ENCODE data around the gene CRACR2A.

The CRACR2A gene

DNA sequence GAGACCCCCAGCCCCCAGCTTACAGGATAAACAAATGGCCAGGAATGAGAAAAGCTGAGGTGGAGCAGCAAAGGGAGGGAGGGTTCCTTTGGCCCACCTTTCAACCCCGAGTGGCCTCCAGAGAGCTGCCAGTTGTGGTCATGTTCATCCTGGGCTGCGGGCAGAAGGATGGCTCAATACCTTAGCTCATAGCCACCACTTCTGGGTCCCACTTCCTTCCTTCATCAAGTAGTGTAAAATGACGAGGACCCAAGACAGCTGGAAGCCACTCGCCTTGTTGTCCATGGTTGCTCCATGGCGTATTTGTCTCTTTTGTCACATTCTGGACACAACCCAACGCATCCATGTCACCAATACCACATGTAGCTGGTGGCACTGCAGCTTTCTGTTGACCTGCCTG lies 24.2 kb downstream of the CRACR2A start:
- Histone ChIP-seq H3K27ac (replicated peaks) (peak overlapping the region; percentile 88), H3K4me3 (replicated peaks; ENCODE audit: insufficient read depth, low read length) (no peak overlapping the region), H3K27me3 (ENCODE audit: insufficient read depth, poor library complexity, severe bottlenecking) (no peaks in the 10 kb centered on the region)
- TF ChIP-seq POLR2AphosphoS5 (IDR thresholded peaks at IDR 0.05; ENCODE audit: low read depth): peak; percentile 96
- TF ChIP-seq, protein P1, sequence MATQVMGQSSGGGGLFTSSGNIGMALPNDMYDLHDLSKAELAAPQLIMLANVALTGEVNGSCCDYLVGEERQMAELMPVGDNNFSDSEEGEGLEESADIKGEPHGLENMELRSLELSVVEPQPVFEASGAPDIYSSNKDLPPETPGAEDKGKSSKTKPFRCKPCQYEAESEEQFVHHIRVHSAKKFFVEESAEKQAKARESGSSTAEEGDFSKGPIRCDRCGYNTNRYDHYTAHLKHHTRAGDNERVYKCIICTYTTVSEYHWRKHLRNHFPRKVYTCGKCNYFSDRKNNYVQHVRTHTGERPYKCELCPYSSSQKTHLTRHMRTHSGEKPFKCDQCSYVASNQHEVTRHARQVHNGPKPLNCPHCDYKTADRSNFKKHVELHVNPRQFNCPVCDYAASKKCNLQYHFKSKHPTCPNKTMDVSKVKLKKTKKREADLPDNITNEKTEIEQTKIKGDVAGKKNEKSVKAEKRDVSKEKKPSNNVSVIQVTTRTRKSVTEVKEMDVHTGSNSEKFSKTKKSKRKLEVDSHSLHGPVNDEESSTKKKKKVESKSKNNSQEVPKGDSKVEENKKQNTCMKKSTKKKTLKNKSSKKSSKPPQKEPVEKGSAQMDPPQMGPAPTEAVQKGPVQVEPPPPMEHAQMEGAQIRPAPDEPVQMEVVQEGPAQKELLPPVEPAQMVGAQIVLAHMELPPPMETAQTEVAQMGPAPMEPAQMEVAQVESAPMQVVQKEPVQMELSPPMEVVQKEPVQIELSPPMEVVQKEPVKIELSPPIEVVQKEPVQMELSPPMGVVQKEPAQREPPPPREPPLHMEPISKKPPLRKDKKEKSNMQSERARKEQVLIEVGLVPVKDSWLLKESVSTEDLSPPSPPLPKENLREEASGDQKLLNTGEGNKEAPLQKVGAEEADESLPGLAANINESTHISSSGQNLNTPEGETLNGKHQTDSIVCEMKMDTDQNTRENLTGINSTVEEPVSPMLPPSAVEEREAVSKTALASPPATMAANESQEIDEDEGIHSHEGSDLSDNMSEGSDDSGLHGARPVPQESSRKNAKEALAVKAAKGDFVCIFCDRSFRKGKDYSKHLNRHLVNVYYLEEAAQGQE (IDR thresholded peaks at IDR 0.05; ENCODE audit: insufficient replicate concordance, low read depth): no peak
- TF ChIP-seq GABPA (IDR thresholded peaks at IDR 0.05; ENCODE audit: low read depth): no peak
- TF ChIP-seq, protein P2, sequence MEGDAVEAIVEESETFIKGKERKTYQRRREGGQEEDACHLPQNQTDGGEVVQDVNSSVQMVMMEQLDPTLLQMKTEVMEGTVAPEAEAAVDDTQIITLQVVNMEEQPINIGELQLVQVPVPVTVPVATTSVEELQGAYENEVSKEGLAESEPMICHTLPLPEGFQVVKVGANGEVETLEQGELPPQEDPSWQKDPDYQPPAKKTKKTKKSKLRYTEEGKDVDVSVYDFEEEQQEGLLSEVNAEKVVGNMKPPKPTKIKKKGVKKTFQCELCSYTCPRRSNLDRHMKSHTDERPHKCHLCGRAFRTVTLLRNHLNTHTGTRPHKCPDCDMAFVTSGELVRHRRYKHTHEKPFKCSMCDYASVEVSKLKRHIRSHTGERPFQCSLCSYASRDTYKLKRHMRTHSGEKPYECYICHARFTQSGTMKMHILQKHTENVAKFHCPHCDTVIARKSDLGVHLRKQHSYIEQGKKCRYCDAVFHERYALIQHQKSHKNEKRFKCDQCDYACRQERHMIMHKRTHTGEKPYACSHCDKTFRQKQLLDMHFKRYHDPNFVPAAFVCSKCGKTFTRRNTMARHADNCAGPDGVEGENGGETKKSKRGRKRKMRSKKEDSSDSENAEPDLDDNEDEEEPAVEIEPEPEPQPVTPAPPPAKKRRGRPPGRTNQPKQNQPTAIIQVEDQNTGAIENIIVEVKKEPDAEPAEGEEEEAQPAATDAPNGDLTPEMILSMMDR (IDR thresholded peaks at IDR 0.05; ENCODE audit: insufficient read depth, low read length): no peak
- peak; percentile 86 for TF ChIP-seq SPI1 (IDR thresholded peaks at IDR 0.05; ENCODE audit: borderline replicate concordance, low read depth)
- peak; percentile 94 to 96 for DNase-seq (ENCODE audit: low read depth in 1 of 2, low spot score in 1 of 2)

DNA sequence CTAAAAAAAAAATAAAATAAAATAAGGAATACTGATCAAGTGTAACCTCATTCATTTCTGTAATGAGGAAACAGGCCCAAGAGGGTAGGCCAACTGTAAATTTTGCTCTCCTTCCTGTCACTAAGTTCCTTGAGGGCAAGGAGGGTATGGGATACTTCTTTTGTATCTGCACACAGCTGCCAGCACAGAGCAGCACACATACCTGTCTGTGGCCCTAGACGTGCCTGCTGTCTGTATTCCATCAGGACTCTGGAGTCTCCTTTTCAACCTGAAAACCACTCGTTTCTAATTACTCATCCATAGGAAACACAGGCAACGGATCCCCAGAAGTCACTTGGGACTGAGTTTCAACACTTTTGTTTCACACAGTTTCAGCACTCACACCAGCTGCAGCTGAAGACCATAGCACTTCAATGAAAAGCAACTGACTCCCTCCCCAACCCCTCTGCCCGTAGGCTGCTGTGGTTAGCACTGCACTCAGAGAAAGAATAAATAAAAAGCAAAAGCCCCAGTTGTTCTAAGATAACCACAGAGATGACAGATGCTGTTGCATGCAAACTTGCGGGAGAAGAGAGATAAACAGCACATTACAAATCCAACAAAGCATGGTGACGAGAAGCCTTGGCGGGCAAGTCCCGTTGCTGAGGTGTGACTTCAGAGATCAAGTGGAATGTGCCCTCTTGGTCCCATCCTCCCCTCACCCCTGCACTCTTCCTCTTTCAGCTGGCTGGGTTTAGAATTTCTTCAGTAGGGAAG lies 24.9 kb downstream of the CRACR2A start:
- no peak overlapping the region for H3K4me3 ChIP-seq (replicated peaks; ENCODE audit: insufficient read depth, low read length)
- no peaks in the 10 kb centered on the region for H3K27me3 ChIP-seq (ENCODE audit: insufficient read depth, poor library complexity, severe bottlenecking)
- H3K27ac ChIP-seq (replicated peaks): peak overlapping the region; percentile 88
- peak; percentile 78 to 88 for DNase-seq (ENCODE audit: low read depth in 1 of 2, low spot score in 1 of 2)
- no peak for TF ChIP-seq SPI1 (IDR thresholded peaks at IDR 0.05; ENCODE audit: borderline replicate concordance, low read depth)
- TF ChIP-seq, protein P2 (IDR thresholded peaks at IDR 0.05; ENCODE audit: insufficient read depth, low read length): no peak
- TF ChIP-seq POLR2AphosphoS5 (IDR thresholded peaks at IDR 0.05; ENCODE audit: low read depth): no peak; the same call in 1 of the 2 replicates
- TF ChIP-seq, protein P1 (IDR thresholded peaks at IDR 0.05; ENCODE audit: insufficient replicate concordance, low read depth): no peak
- TF ChIP-seq GABPA (IDR thresholded peaks at IDR 0.05; ENCODE audit: low read depth): no peak

DNA sequence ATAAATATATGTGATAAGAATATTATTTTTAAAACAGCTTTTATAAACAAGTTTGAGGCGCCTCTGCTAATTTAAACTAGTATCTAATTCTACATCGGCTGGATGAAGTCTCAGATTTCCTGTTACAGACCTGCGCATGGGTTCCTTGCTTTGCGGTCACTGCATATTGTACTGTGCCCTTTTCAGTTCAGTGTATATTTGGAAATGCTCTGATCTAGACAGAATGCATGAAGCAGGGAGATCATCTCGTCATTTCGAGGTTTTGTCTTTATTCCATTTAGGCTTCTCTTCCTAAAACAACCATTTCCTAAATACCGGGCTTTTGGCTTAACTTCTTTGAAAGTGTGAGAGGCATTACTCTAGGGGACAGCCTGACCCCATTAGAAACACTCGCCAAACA lies 25.6 kb downstream of the CRACR2A start:
- peak in 1 of 2 experiments; percentile 43 for DNase-seq (ENCODE audit: low read depth in 1 of 2, low spot score in 1 of 2)
- no peak for TF ChIP-seq GABPA (IDR thresholded peaks at IDR 0.05; ENCODE audit: low read depth)
- TF ChIP-seq, protein P2 (IDR thresholded peaks at IDR 0.05; ENCODE audit: insufficient read depth, low read length): no peak
- TF ChIP-seq, protein P1 (IDR thresholded peaks at IDR 0.05; ENCODE audit: insufficient replicate concordance, low read depth): no peak
- no peak for TF ChIP-seq SPI1 (IDR thresholded peaks at IDR 0.05; ENCODE audit: borderline replicate concordance, low read depth)
- TF ChIP-seq POLR2AphosphoS5 (IDR thresholded peaks at IDR 0.05; ENCODE audit: low read depth): no peak
- Histone ChIP-seq H3K27ac (replicated peaks) (peak overlapping the region; percentile 88), H3K27me3 (ENCODE audit: insufficient read depth, poor library complexity, severe bottlenecking) (no peaks in the 10 kb centered on the region), H3K4me3 (replicated peaks; ENCODE audit: insufficient read depth, low read length) (no peak overlapping the region)
